NCI-H69 (cell line): Measurements from ENCODE around the gene ATXN3L.
A peak's percentile ranks its signal among the peaks of the same experiment; 100 is the strongest.

Experiments
- DNase-seq: peaks from one replicate; lab custom pipeline; 2025; lab: John Stamatoyannopoulos, UW

Gene ATXN3L

GRCh38 chrX:13319953-13320352 lies at the start of gene ATXN3L:
Gene ATXN3L (minus strand): TSS chrX:13320053. CDS start chrX:13319934, 119 bp downstream.
- DNase-seq = no peak

- DNase-seq = peak; percentile 97
Measured at GRCh38 chrX:13369256-13370030, 49.6 kb upstream of the ATXN3L start.

- DNase-seq = no peak
Measured at GRCh38 chrX:13367950-13368349, 48.1 kb upstream of the ATXN3L start.

GRCh38 chrX:13366698-13367097 lies 46.8 kb upstream of the ATXN3L start:
- DNase-seq = no peak

- DNase-seq = no peak
Measured at GRCh38 chrX:13365161-13365560, 45.3 kb upstream of the ATXN3L start.

- DNase-seq = peak; percentile 5
Measured at GRCh38 chrX:13364230-13364857, 44.5 kb upstream of the ATXN3L start.

- peak; percentile 77 for DNase-seq
Measured at GRCh38 chrX:13360146-13360545, 40.3 kb upstream of the ATXN3L start.

- DNase-seq = peak; percentile 81
Measured at GRCh38 chrX:13357925-13358324, 38.1 kb upstream of the ATXN3L start.

- peak; percentile 83 for DNase-seq
Measured at GRCh38 chrX:13346646-13347045, 26.8 kb upstream of the ATXN3L start.

- DNase-seq = no peak
Measured at GRCh38 chrX:13345438-13345837, 25.6 kb upstream of the ATXN3L start.

- DNase-seq = no peak
Measured at GRCh38 chrX:13345037-13345436, 25.2 kb upstream of the ATXN3L start.

- no peak for DNase-seq
Measured at GRCh38 chrX:13341491-13342101, 21.7 kb upstream of the ATXN3L start.

- DNase-seq = peak; percentile 84
Measured at GRCh38 chrX:13340182-13340791, 20.4 kb upstream of the ATXN3L start.

- peak; percentile 5 for DNase-seq
Measured at GRCh38 chrX:13339607-13340006, 19.8 kb upstream of the ATXN3L start.

- DNase-seq = no peak
Measured at GRCh38 chrX:13338996-13339515, 19.2 kb upstream of the ATXN3L start.

- no peak for DNase-seq
Measured at GRCh38 chrX:13334491-13334890, 14.6 kb upstream of the ATXN3L start.

- no peak for DNase-seq
Measured at GRCh38 chrX:13330446-13330845, 10.6 kb upstream of the ATXN3L start.

- DNase-seq = no peak
Measured at GRCh38 chrX:13327666-13328065, 7.8 kb upstream of the ATXN3L start.

GRCh38 chrX:13323241-13323640 lies 3.4 kb upstream of the ATXN3L start:
- no peak for DNase-seq

- DNase-seq = no peak
Measured at GRCh38 chrX:13317366-13317765, 2.5 kb downstream of the ATXN3L start.

- no peak for DNase-seq
Measured at GRCh38 chrX:13311560-13311959, 8.3 kb downstream of the ATXN3L start.

- no peak for DNase-seq
Measured at GRCh38 chrX:13309631-13310030, 10.2 kb downstream of the ATXN3L start.
